H7 (cell line): ENCODE measurements around the gene FRY. TPM values are rescaled to one million over a fixed set of nuclear protein-coding genes. Genes with fewer than 3 reads are reported as not detected.

ENCODE experiments used
- DNase-seq: peaks from one replicate; pipeline ENCODE4 v3.0.0; 2012
- H3K27me3 ChIP-seq: 2 replicates; pipeline ENCODE4 v1.6.0; 2011; ENCODE audit warnings: mild to moderate bottlenecking, low read length; ENCODE audit not compliant: control insufficient read depth, insufficient read depth
- H3K36me3 ChIP-seq: replicated peaks from 2 replicates; pipeline ENCODE4 v1.5.1; 2011; ENCODE audit warnings: low read length; ENCODE audit not compliant: control insufficient read depth, insufficient read depth
- H3K4me3 ChIP-seq: 2 replicates; pipeline ENCODE4 v1.5.1; 2011; ENCODE audit warnings: low read depth, mild to moderate bottlenecking, control low read depth, low read length, moderate library complexity; ENCODE audit not compliant: insufficient read depth
- total RNA-seq: library from RNA; depleted of rRNA; stranded (reverse); fragments of >200 nt; shearing (Covaris generic); gene quantifications from 2 replicates; pipeline ENCODE4 v1.2.3, GENCODE V29; 2014

The FRY gene
- total RNA-seq, 1 experiment from 2014 or later: 0.35 TPM

GRCh38 chr13:32213626-32214025, 182.1 kb downstream of the FRY start:
- no peak for DNase-seq
- no peaks in the 10 kb centered on the region for H3K36me3 ChIP-seq
- H3K27me3 ChIP-seq: no peaks in the 10 kb centered on the region
- no peak overlapping the region for H3K4me3 ChIP-seq

GRCh38 chr13:32214071-32214470, 182.5 kb downstream of the FRY start:
- Histone ChIP-seq H3K36me3 (no peaks in the 10 kb centered on the region), H3K4me3 (no peak overlapping the region), H3K27me3 (no peaks in the 10 kb centered on the region)
- DNase-seq: no peak

- Histone ChIP-seq H3K4me3 (no peak overlapping the region), H3K36me3 (no peaks in the 10 kb centered on the region), H3K27me3 (no peaks in the 10 kb centered on the region)
- peak; percentile 24 for DNase-seq
Observed at GRCh38 chr13:32216281-32216680, 184.7 kb downstream of the FRY start.

DNA sequence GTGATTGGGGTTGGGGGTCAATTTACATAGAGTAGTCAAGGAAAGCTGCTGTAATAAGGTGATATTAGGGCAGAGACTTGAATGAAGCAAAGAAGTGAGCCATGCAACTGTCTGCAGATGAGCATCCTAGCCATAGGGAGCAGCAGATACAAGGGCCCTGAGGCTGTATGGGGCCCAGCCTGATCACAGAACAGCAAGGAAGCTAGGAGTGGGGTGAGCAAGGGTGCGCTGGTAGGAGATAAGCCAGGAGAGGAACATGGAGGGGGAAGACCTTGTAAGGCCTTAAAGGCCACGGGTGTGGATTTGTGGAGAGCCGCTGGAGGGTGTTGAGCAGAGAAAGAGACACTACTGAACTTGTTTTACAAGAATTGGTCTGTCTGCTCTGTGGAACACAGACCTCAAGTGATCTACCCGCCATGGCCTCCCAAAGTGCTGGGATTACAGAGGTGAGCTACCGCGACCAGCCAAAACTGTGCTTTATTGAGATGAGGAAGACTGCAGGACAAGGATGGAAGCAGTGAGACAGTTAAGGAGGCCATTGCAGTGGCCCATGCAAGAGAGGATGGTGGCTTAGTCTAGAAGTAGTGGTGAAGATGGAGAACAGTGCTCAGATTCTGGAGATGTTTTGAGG, 190.6 kb downstream of the FRY start:
- DNase-seq: no peak
- no peak overlapping the region for H3K4me3 ChIP-seq
- H3K27me3 ChIP-seq: no peaks in the 10 kb centered on the region
- H3K36me3 ChIP-seq: no peaks in the 10 kb centered on the region

- no peak for DNase-seq
- H3K27me3 ChIP-seq: no peaks in the 10 kb centered on the region
- no peak overlapping the region for H3K4me3 ChIP-seq
- no peaks in the 10 kb centered on the region for H3K36me3 ChIP-seq
Observed at GRCh38 chr13:32224916-32225315, 193.3 kb downstream of the FRY start.

GRCh38 chr13:32225481-32225931, 193.9 kb downstream of the FRY start:
- Histone ChIP-seq H3K4me3 (no peak overlapping the region), H3K27me3 (no peaks in the 10 kb centered on the region), H3K36me3 (no peaks in the 10 kb centered on the region)
- DNase-seq: no peak

- no peak for DNase-seq
- Histone ChIP-seq H3K36me3 (no peaks in the 10 kb centered on the region), H3K4me3 (no peak overlapping the region), H3K27me3 (no peaks in the 10 kb centered on the region)
Observed at GRCh38 chr13:32228330-32229041, 196.9 kb downstream of the FRY start.

GRCh38 chr13:32229443-32229842, 197.9 kb downstream of the FRY start:
- DNase-seq: no peak
- Histone ChIP-seq H3K27me3 (no peaks in the 10 kb centered on the region), H3K36me3 (no peaks in the 10 kb centered on the region), H3K4me3 (no peak overlapping the region)

DNA sequence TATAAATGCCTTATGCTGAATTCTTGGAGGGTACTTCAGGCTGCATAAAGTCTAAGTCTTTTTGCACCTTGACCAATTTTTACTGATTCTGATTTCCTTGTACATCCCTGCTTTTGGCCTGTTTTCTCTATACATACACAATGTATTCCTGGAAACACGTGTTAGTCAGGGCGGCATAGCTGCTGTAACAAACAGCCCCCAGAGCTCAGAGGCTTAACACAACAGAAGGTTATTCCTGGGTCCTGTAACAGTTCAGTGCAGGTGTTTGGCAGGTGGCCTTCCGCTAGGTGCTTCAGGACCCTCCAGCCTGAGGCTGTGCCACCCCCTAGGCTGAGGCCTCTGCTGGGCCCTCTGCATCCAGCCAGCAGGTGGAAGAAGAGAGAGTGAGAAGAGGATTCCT, 200.7 kb downstream of the FRY start:
- Histone ChIP-seq H3K4me3 (no peak overlapping the region), H3K36me3 (no peaks in the 10 kb centered on the region), H3K27me3 (no peaks in the 10 kb centered on the region)
- no peak for DNase-seq

DNA sequence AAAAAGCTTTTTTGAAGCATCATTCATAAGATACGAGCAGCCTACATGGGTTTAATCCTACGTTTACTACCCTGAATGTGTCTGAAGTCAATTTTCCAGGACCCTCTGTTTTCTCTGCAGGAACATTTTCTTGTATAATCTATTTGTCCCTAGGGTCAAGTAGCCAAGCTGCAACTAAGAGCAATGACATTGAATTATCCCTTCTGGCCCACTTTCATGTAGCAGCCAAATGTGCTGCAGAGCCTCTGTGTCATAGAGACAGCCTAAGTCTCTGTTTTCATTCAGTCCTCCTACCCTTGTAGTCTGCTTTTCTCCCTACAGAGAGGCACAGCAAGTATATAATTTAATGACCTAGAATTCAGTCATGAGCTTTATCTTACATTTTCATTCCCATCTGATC, 201.5 kb downstream of the FRY start:
- Histone ChIP-seq H3K4me3 (no peak overlapping the region), H3K27me3 (no peaks in the 10 kb centered on the region), H3K36me3 (no peaks in the 10 kb centered on the region; the same call in 1 of the 2 replicates)
- DNase-seq: no peak

DNA sequence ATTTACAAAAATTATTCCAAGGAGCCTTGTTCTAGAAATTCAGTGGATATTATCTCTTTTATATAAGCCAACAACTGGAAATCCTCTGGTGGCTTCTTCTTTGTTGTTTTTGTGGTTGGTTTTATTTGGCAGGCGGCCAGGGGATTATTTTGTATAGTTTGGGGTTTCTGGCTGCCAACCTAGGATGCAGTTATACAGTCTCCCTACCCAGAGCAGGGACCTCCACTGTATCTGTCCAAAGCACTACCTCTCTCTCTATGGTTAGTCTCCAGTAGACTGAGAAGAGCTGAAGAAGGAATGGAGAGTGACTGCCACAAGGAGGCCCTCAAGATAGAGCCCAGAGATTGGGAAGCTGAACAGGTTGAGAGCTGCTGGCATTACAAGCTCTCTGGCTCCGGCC, 203.3 kb downstream of the FRY start:
- no peak overlapping the region for H3K4me3 ChIP-seq
- DNase-seq: no peak
- no peaks in the 10 kb centered on the region for H3K27me3 ChIP-seq
- no peaks in the 10 kb centered on the region; the same call in 1 of the 2 replicates for H3K36me3 ChIP-seq

DNA sequence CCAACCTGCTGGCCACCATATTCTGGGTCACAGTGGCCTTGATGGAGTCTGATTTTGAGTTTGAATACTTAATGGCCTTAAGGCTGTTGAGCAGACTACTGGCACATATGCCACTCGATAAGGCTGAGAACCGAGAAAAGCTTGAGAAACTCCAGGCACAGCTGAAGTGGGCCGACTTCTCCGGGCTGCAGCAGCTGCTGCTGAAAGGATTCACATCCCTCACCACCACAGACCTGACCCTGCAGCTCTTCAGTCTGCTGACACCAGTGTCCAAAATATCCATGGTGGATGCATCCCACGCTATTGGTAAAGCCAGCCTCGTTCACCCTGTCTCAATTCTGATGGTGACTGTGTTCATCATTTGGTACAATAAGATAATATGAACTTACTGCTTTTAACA, 206.1 kb downstream of the FRY start:
- Histone ChIP-seq H3K27me3 (no peaks in the 10 kb centered on the region), H3K36me3 (no peaks in the 10 kb centered on the region; the same call in 1 of the 2 replicates), H3K4me3 (no peak overlapping the region)
- DNase-seq: no peak

GRCh38 chr13:32243695-32244094, 212.1 kb downstream of the FRY start:
- no peak for DNase-seq
- Histone ChIP-seq H3K4me3 (no peak overlapping the region), H3K36me3 (no peaks in the 10 kb centered on the region)

DNA sequence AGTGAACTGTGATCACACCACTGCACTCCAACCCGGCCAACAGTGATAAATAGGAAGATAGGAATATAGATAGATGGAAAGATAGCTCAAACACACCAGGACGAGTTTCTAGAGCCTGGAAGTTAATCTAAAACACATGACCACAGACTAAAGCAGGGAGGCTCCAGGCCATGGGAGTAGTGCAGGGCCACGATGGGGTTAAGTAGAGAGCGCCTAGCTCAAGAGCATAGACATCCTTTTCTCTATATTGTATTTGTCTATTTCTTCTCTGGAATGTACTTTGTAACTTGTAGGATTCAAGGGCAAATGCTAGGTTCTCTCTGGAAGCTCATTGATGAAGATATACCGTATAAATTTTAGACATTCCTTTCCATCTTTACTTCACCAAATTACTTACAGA, 214.0 kb downstream of the FRY start:
- Histone ChIP-seq H3K27me3 (no peaks in the 10 kb centered on the region), H3K36me3 (no peaks in the 10 kb centered on the region; the same call in 1 of the 2 replicates), H3K4me3 (no peak overlapping the region)
- no peak for DNase-seq

More at GRCh38 chr13:32243695-32244094, 212.1 kb downstream of the FRY start:
- H3K27me3 ChIP-seq: no peaks in the 10 kb centered on the region

- Histone ChIP-seq H3K36me3 (no peaks in the 10 kb centered on the region; the same call in 1 of the 2 replicates), H3K4me3 (no peak overlapping the region), H3K27me3 (no peaks in the 10 kb centered on the region)
- DNase-seq: peak; percentile 69
Observed at GRCh38 chr13:32246468-32246867, 214.9 kb downstream of the FRY start.
